Measurements from ENCODE around the gene ATG4A.

Gene ATG4A

GRCh38 chrX:108171671-108172070 lies 80.1 kb downstream of the ATG4A start:
- Histone ChIP-seq H3K36me3 (ENCODE audit: insufficient read depth, low read length) (no peaks in the 10 kb centered on the region), H3K27me3 (ENCODE audit: control insufficient read depth in 1 of 2, insufficient read depth in 2 of 2, low read length in 2 of 2) (peaks cover 0 to 4% of the 10 kb centered on the region in 2 donors), H3K9me3 (ENCODE audit: low read length) (no peaks in the 10 kb centered on the region), H3K9ac (ENCODE audit: low read length) (no peak overlapping the region), H3K4me1 (ENCODE audit: insufficient read depth, low read length) (no peaks in the 10 kb centered on the region), H3K4me3 (ENCODE audit: low read depth in 1 of 2, low read length in 2 of 2) (no peak overlapping the region), H3K27ac (ENCODE audit: low read depth, low read length) (no peak overlapping the region)

- H3K4me3 ChIP-seq (ENCODE audit: low read depth in 1 of 2, low read length in 2 of 2) = no peak overlapping the region
- H3K4me1 ChIP-seq (ENCODE audit: insufficient read depth, low read length) = no peaks in the 10 kb centered on the region
- H3K36me3 ChIP-seq (ENCODE audit: insufficient read depth, low read length) = no peaks in the 10 kb centered on the region
- H3K9ac ChIP-seq (ENCODE audit: low read length) = no peak overlapping the region
- no peak overlapping the region for H3K27ac ChIP-seq (ENCODE audit: low read depth, low read length)
- no peaks in the 10 kb centered on the region for H3K9me3 ChIP-seq (ENCODE audit: low read length)
- H3K27me3 ChIP-seq (ENCODE audit: control insufficient read depth in 1 of 2, insufficient read depth in 2 of 2, low read length in 2 of 2) = peaks cover 0 to 7% of the 10 kb centered on the region in 2 donors
Observed at GRCh38 chrX:108173874-108174273, 82.3 kb downstream of the ATG4A start.

- Histone ChIP-seq H3K4me1 (ENCODE audit: insufficient read depth, low read length) (no peaks in the 10 kb centered on the region), H3K9ac (ENCODE audit: low read length) (no peak overlapping the region), H3K9me3 (ENCODE audit: low read length) (no peaks in the 10 kb centered on the region), H3K4me3 (ENCODE audit: low read depth in 1 of 2, low read length in 2 of 2) (no peak overlapping the region), H3K36me3 (ENCODE audit: insufficient read depth, low read length) (no peaks in the 10 kb centered on the region), H3K27me3 (ENCODE audit: control insufficient read depth in 1 of 2, insufficient read depth in 2 of 2, low read length in 2 of 2) (peaks cover 8 to 13% of the 10 kb centered on the region in 2 donors), H3K27ac (ENCODE audit: low read depth, low read length) (no peak overlapping the region)
Observed at GRCh38 chrX:108177351-108178142, 86.0 kb downstream of the ATG4A start.

- Histone ChIP-seq H3K4me3 (ENCODE audit: low read depth in 1 of 2, low read length in 2 of 2) (no peak overlapping the region), H3K36me3 (ENCODE audit: insufficient read depth, low read length) (no peaks in the 10 kb centered on the region)
Observed at GRCh38 chrX:108178143-108178498, 86.5 kb downstream of the ATG4A start.

GRCh38 chrX:108186811-108187210 lies 95.2 kb downstream of the ATG4A start:
- Histone ChIP-seq H3K27ac (ENCODE audit: low read depth, low read length) (no peak overlapping the region), H3K36me3 (ENCODE audit: insufficient read depth, low read length) (no peaks in the 10 kb centered on the region), H3K4me1 (ENCODE audit: insufficient read depth, low read length) (no peaks in the 10 kb centered on the region), H3K9ac (ENCODE audit: low read length) (no peak overlapping the region), H3K27me3 (ENCODE audit: control insufficient read depth in 1 of 2, insufficient read depth in 2 of 2, low read length in 2 of 2) (no peaks in the 10 kb centered on the region), H3K4me3 (ENCODE audit: low read depth in 1 of 2, low read length in 2 of 2) (no peak overlapping the region), H3K9me3 (ENCODE audit: low read length) (no peaks in the 10 kb centered on the region)

More at GRCh38 chrX:108178143-108178498, 86.5 kb downstream of the ATG4A start:
- H3K9me3 ChIP-seq (ENCODE audit: low read length) = no peaks in the 10 kb centered on the region
- no peak overlapping the region for H3K9ac ChIP-seq (ENCODE audit: low read length)
- no peak overlapping the region for H3K27ac ChIP-seq (ENCODE audit: low read depth, low read length)
- H3K27me3 ChIP-seq (ENCODE audit: control insufficient read depth in 1 of 2, insufficient read depth in 2 of 2, low read length in 2 of 2) = peaks cover 8 to 13% of the 10 kb centered on the region in 2 donors
- no peaks in the 10 kb centered on the region for H3K4me1 ChIP-seq (ENCODE audit: insufficient read depth, low read length)

GRCh38 chrX:108198420-108198819 lies 106.8 kb downstream of the ATG4A start:
- no peak overlapping the region for H3K27ac ChIP-seq (ENCODE audit: low read depth, low read length)
- H3K9ac ChIP-seq (ENCODE audit: low read length) = no peak overlapping the region
- H3K27me3 ChIP-seq (ENCODE audit: control insufficient read depth in 1 of 2, insufficient read depth in 2 of 2, low read length in 2 of 2) = peaks cover 7 to 8% of the 10 kb centered on the region in 2 donors
- no peaks in the 10 kb centered on the region for H3K36me3 ChIP-seq (ENCODE audit: insufficient read depth, low read length)
- H3K4me3 ChIP-seq (ENCODE audit: low read depth in 1 of 2, low read length in 2 of 2) = no peak overlapping the region
- no peaks in the 10 kb centered on the region for H3K9me3 ChIP-seq (ENCODE audit: low read length)
- H3K4me1 ChIP-seq (ENCODE audit: insufficient read depth, low read length) = no peaks in the 10 kb centered on the region

GRCh38 chrX:108199041-108199440 lies 107.5 kb downstream of the ATG4A start:
- H3K27me3 ChIP-seq (ENCODE audit: control insufficient read depth in 1 of 2, insufficient read depth in 2 of 2, low read length in 2 of 2) = peaks cover 7 to 8% of the 10 kb centered on the region in 2 donors
- H3K9me3 ChIP-seq (ENCODE audit: low read length) = no peaks in the 10 kb centered on the region
- no peak overlapping the region for H3K9ac ChIP-seq (ENCODE audit: low read length)
- H3K4me3 ChIP-seq (ENCODE audit: low read depth in 1 of 2, low read length in 2 of 2) = no peak overlapping the region
- H3K4me1 ChIP-seq (ENCODE audit: insufficient read depth, low read length) = no peaks in the 10 kb centered on the region
- H3K27ac ChIP-seq (ENCODE audit: low read depth, low read length) = no peak overlapping the region
- H3K36me3 ChIP-seq (ENCODE audit: insufficient read depth, low read length) = no peaks in the 10 kb centered on the region

- peaks cover 7 to 8% of the 10 kb centered on the region in 2 donors for H3K27me3 ChIP-seq (ENCODE audit: control insufficient read depth in 1 of 2, insufficient read depth in 2 of 2, low read length in 2 of 2)
- H3K4me3 ChIP-seq (ENCODE audit: low read depth in 1 of 2, low read length in 2 of 2) = no peak overlapping the region
- no peaks in the 10 kb centered on the region for H3K9me3 ChIP-seq (ENCODE audit: low read length)
- no peaks in the 10 kb centered on the region for H3K36me3 ChIP-seq (ENCODE audit: insufficient read depth, low read length)
- no peaks in the 10 kb centered on the region for H3K4me1 ChIP-seq (ENCODE audit: insufficient read depth, low read length)
- no peak overlapping the region for H3K9ac ChIP-seq (ENCODE audit: low read length)
- no peak overlapping the region for H3K27ac ChIP-seq (ENCODE audit: low read depth, low read length)
Observed at GRCh38 chrX:108199691-108200090, 108.1 kb downstream of the ATG4A start.

GRCh38 chrX:108203540-108203939 lies 112.0 kb downstream of the ATG4A start:
- H3K27me3 ChIP-seq (ENCODE audit: control insufficient read depth in 1 of 2, insufficient read depth in 2 of 2, low read length in 2 of 2) = peaks cover 4 to 7% of the 10 kb centered on the region in 2 donors
- H3K9me3 ChIP-seq (ENCODE audit: low read length) = no peaks in the 10 kb centered on the region
- H3K9ac ChIP-seq (ENCODE audit: low read length) = no peak overlapping the region
- H3K36me3 ChIP-seq (ENCODE audit: insufficient read depth, low read length) = no peaks in the 10 kb centered on the region
- H3K4me1 ChIP-seq (ENCODE audit: insufficient read depth, low read length) = no peaks in the 10 kb centered on the region
- no peak overlapping the region for H3K4me3 ChIP-seq (ENCODE audit: low read depth in 1 of 2, low read length in 2 of 2)
- no peak overlapping the region for H3K27ac ChIP-seq (ENCODE audit: low read depth, low read length)
